ENCODE data around the gene CHST6.

- TF ChIP-seq CTCF (IDR thresholded peaks at IDR 0.05) (no peak), POLR2A (IDR thresholded peaks at IDR 0.05) (no peak)
Observed at GRCh38 chr16:75478480-75479345, 16.5 kb downstream of the CHST6 start.
